ENCODE data around the gene FIZ1.
A peak's percentile ranks its signal among the peaks of the same experiment; 100 is the strongest.

The FIZ1 gene

DNA sequence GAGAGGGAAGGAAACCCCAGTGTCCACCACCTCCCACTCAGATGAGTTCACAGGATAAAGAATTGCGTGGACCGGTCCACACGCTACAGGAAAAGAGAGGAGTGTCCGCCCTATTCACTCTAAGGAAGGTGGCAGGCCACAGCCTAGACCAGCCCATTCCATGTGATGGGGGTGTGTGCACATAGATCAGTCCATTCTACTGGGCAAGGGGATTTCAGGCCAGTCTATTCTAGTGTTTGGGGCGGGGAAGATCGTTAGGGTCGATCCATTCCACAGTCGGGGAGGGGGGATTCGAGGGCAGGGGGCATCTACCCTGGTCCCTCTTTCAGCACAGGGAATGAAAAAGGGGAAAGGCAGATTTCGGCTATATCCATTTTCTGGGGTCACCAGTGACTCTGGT is 7.8 kb downstream of the FIZ1 start:
- TF ChIP-seq, protein P1, sequence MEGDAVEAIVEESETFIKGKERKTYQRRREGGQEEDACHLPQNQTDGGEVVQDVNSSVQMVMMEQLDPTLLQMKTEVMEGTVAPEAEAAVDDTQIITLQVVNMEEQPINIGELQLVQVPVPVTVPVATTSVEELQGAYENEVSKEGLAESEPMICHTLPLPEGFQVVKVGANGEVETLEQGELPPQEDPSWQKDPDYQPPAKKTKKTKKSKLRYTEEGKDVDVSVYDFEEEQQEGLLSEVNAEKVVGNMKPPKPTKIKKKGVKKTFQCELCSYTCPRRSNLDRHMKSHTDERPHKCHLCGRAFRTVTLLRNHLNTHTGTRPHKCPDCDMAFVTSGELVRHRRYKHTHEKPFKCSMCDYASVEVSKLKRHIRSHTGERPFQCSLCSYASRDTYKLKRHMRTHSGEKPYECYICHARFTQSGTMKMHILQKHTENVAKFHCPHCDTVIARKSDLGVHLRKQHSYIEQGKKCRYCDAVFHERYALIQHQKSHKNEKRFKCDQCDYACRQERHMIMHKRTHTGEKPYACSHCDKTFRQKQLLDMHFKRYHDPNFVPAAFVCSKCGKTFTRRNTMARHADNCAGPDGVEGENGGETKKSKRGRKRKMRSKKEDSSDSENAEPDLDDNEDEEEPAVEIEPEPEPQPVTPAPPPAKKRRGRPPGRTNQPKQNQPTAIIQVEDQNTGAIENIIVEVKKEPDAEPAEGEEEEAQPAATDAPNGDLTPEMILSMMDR (IDR thresholded peaks at IDR 0.05; ENCODE audit: low read depth, low read length) = no peak
- H3K4me3 ChIP-seq (ENCODE audit: low read depth, low read length) = no peak overlapping the region
- DNase-seq (ENCODE audit: low read depth, low spot score) = no peak
- in situ Hi-C loops (cut with HindIII; ENCODE audit: low sequenced_read_pairs) = no loop called here

- TF ChIP-seq, protein P1 (IDR thresholded peaks at IDR 0.05; ENCODE audit: low read depth, low read length) = no peak
- DNase-seq (ENCODE audit: low read depth, low spot score) = no peak
- in situ Hi-C loops (cut with HindIII; ENCODE audit: low sequenced_read_pairs) = no loop called here
- H3K4me3 ChIP-seq (ENCODE audit: low read depth, low read length) = no peak overlapping the region
These were observed 8.7 kb downstream of the FIZ1 start for GRCh38 chr19:55590617-55591016.

- in situ Hi-C loops (cut with HindIII; ENCODE audit: low sequenced_read_pairs) = no loop called here
- TF ChIP-seq, protein P1 (IDR thresholded peaks at IDR 0.05; ENCODE audit: low read depth, low read length) = no peak
- no peak for DNase-seq (ENCODE audit: low read depth, low spot score)
- H3K4me3 ChIP-seq (ENCODE audit: low read depth, low read length) = no peak overlapping the region
These were observed 9.2 kb downstream of the FIZ1 start for GRCh38 chr19:55590109-55590508.

DNA sequence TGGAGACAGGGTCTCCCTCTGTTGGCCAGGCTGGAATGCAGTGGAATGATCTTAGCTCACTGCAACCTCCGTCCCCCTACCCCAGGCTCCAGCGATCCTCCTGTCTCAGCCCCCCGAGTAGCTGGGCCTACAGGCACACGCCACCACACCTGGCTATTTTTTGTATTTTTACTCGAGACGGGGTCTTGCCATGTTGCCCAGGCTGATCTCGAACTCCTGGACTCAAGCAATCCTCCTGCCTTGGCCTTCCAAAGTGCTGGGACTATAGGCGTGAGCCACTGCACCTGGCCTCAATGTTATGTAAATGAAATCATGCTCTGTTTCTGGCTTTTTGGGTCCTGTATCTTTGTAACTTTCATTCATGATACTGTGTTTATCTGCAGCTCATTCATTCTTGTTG is 10.6 kb downstream of the FIZ1 start:
- DNase-seq (ENCODE audit: low read depth, low spot score) = no peak
- in situ Hi-C loops (cut with HindIII; ENCODE audit: low sequenced_read_pairs) = no loop called here
- TF ChIP-seq, protein P1 (IDR thresholded peaks at IDR 0.05; ENCODE audit: low read depth, low read length) = no peak
- no peak overlapping the region for H3K4me3 ChIP-seq (ENCODE audit: low read depth, low read length)

GRCh38 chr19:55586976-55587668 is 12.2 kb downstream of the FIZ1 start:
- TF ChIP-seq, protein P1 (IDR thresholded peaks at IDR 0.05; ENCODE audit: low read depth, low read length) = no peak
- in situ Hi-C loops (cut with HindIII; ENCODE audit: low sequenced_read_pairs) = no loop called here
- H3K4me3 ChIP-seq (ENCODE audit: low read depth, low read length) = peak overlapping the region; percentile 36
- DNase-seq (ENCODE audit: low read depth, low spot score) = peak; percentile 91

GRCh38 chr19:55585658-55586339 is 13.5 kb downstream of the FIZ1 start:
- TF ChIP-seq, protein P1 (IDR thresholded peaks at IDR 0.05; ENCODE audit: low read depth, low read length) = no peak
- peak overlapping the region; percentile 29 for H3K4me3 ChIP-seq (ENCODE audit: low read depth, low read length)
- peak; percentile 84 for DNase-seq (ENCODE audit: low read depth, low spot score)
- in situ Hi-C loops (cut with HindIII; ENCODE audit: low sequenced_read_pairs) = no loop called here
